Stimulated activated CD4-positive, alpha-beta T cell treated with anti-CD3 and anti-CD28 coated beads, Interleukin-4, amount 100 ng/mL, for 24 hours (primary cell): Measurements from ENCODE around the gene PPDPF.
"Not testable (repeated sequence)": the region's sequence is repeated elsewhere in the genome, so short reads cannot be mapped to it uniquely, and the experiment has no call there.

Experiments
- DNase-seq: peaks from one replicate; pipeline ENCODE4 v3.0.0-alpha.2; 2020

PPDPF gene

DNA sequence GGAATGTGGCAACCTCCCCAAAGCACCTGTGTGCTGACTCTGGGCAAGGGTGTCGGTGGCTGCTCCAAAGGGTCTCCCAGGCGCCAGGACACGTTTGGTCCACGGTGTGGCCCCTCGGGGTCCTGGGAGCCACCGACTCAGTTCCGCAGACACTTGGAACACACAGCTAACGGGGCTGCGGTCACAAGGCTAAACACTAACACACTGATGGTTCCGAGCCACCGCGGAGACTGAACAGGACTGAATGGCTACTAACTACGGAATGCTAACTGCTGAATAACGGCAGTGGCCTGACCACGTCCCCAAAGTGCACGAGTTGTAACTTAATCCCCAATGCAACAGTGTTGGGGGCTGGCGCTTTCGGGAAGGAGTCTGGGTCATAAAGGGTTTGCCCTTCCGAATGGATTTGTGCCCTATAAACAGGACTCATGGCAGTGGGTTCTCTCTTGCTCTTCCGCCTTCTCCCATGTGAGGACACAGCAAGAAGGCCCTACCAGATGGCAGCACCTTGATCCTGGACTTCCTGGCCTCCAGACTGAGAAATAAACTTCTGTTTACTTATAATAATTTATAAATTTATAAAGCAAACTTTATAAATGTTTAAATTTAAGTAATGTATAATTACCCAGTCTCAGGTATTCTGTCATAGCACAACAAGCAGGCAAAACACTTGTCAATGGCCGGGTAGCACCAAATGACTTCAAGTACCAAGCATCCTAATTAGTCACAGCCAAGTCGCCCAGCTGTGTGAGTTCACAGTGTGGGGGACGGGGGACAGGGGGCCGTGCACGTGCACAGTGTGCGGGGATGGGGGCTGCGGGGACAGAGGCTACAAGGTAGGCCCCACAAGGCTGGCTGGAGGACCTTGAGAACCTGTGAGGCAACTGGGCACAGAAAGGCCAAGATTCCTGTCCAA, 19.4 kb upstream of the PPDPF start:
- no peak for DNase-seq

DNA sequence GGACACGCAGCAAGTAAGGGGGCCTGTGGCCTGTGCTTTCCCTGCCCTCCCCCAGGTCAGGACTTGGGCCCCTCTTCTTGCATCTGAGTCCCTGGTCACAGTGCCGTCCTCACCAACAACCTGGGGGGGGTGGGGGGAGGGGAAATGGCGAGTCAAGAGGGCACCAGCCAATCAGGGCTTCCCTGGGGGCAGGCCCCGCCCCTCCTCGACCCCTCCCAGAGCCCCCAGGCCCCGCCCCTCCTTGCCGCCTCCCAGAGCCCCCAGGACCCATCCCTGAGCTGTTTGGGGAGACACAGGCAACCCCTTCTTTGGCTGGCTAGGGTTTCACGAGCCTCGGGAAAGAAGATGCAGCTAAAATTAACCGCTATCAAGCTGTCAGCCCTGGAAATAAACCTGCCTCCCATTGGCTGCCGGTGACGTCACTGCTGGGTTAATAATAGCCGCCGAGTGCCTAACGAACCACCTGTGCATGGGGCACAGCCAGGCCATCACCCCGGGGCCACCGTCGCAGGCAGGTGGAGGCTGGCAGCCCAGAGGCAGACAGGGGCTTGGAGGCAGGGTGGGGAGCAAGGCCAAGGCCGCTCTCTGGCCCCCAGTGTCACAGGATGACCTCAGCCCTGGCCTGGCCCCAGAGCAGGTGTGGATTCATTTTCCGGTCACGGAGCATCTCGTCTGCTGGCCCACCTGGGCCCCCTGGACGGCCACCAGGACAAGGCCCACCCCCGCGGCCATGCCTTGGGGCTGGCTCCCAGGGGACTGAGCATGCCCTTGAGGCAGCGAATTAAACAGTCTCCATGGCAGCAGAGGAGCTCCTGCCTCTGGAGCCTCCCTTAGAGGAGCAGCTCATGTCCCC, 18.5 kb upstream of the PPDPF start:
- DNase-seq: no peak

DNA sequence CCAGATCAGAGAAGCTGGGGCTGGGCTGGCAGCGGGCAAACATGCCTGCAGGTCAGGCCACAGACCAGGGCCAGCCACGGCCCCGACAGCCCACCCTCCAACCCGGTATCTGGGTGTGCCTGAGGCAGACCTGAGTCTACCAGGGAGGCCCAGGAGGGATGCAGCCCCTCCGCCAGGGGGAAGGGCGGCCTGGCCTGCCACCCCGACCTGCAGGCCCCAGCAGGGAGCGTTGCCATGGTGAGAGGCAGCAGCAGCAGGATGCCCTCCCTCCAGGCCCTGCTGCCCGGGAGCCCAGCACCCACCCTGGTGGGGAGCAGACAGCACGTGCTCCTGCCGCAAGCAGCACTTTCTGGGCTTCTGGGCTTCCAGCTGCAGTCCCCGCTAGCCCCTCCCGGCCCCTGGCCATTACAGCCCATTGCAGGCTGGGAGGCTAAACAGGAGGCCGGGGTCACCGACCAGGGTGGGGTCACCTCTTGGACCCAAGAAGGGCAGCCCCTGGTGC, 17.8 kb upstream of the PPDPF start:
- no peak for DNase-seq

DNA sequence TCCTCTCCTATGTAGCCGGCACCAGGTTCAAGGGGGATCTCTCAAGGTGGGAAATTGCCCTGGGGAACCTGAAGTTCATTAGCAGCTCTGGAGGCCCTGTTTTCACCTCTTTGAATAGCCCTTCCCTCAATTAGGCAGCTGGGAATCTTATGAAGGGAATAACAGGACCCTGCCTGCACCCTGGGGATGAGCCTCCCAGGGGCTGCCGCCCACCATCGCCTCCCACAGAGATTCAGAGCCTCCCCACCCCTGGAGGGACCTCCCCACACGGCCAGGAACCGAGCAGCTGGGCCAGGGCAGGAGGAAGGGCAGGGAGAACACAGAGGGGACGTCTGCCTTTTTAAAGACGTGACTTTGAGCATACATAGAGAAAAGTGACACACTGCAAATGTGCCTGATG, 17.0 kb upstream of the PPDPF start:
- no peak for DNase-seq

DNA sequence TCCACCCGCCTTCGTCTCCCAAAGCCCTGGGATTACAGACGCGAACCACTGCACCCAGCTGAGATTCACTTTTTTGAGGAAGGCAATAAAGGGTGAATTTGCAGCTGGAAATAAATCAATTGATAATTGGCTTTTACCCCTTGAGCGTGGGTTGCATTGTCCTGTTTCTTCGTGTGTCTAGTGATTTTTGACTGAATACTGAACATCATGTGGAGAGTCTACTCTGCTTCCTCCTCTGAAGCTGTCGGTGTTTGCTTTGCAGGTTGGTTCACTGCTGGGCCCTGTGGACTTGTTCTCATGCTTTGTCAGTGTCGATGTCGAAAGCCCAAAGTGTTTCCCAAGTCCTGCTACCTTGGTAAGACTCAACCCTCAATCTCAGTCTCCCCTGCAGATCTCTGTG, 15.9 kb upstream of the PPDPF start:
- no peak for DNase-seq

DNA sequence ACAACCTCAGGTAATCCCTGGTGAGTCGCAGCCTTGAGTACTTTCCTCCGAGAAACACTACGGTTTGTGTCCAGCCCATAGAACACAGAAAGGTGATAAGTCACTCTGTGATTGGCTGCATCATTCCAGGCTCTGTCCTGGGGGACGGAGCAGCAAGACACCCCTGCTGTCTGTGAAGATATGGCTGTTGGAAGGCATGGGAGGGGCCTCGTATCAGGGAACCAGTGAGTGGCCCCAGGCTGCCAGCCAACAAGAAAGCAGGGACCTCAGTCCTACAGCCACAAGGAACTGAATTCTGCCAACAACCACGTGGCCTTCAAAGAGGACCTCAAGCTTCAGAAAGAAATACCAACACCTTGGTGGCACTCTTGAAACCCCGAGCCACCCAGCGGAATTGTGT, 15.3 kb upstream of the PPDPF start:
- DNase-seq: no peak

DNA sequence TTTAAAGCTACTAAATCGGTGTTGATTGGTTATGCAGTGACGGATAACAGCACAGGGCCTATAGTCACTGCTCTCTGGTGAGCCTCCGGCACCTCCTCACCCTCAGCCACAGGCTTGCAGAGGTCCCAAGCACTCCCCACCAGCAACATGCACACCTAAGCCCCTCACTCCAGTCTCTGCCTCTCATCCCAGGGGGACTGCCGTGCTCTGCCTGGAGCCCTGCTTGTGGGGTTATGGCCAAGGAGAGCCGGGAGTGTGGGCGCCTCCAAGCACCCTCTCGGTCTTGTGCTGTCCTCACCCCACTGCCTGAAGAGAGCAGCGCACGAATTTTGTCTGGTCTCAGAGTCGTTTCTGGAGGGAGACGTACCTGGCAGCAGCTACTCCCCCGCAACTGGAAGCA, 14.8 kb upstream of the PPDPF start:
- DNase-seq: no peak

DNA sequence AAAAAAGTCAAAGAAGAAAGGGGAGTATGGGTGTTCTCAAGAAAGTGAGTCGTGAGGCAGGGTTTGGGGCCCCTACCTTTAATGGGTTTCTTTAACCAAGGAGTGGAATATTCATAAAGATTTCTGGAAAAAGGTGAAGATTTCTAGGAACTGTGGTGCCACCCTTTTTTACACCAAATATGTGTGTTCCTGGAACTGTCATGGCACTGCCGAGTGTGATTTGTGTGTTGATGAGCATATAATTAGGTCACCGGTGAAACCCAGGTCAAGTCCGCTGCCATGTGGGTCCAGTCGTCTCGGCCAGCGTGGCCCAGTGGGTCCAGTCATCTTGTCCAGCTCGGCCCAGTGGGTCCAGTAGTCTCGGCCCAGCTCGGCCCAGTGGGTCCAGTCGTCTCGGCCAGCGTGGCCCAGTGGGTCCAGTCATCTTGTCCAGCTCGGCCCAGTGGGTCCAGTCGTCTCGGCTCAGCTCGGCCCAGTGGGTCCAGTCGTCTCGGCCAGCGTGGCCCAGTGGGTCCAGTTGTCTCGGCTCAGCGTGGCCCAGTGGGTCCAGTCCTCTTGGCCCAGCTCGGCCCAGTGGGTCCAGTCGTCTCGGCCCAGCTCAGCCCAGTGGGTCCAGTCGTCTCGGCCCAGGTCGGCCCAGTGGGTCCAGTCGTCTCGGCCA, 13.4 kb upstream of the PPDPF start:
- no peak for DNase-seq

DNA sequence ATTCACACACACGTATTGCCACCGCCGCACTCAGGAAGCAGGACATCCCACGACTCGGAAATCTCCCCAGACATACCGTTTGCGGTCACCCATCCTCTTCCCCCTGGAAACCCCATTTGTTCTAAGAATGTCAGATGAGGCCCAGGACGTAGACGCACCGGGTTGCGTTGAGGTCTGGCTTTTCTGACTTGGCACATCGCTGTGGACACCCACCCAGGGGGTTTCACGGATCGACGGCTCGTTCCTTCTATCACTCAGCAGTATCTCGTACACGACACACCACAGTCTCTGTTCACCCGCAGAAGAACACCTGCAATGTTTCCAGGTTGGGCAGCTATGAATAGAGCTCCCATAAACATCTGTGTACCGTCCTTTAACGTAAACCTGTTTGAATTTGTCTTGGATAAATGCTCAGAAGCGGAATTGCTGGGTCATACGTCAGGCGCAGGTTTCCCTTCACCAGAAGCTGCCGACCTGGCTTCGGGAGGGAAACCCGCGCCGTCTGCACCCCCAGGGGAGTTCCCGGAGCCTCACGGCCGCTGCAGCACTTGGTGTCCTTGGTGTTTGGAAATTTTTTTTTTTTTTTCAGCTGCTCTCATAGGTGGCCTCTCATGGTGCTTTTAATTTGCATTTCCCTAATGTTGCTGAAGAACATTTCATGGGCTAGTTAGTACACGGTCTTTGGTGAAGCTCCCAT, 12.3 kb upstream of the PPDPF start:
- DNase-seq: no peak

DNA sequence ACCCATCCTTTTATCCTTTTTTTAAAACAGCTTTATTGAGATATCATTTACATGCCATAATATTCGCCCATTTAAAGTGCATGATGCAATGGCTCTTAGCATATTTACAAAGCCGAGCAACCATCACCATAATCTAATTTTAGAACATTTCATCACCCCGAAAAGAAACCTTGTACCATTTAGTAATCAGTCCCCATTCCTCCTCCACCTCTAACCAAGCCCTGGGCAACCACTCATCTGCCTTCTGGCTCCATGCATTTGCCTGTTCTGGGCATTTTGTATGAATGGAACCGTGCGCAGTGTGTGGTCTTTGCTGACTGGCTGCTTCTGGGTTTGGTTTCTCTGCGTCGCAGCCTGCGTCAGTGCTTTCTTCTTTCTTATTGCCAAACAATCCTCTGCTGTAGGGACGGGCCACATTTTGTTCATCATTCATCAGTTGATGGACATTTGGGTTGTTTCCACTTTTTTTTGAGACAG, 11.4 kb upstream of the PPDPF start:
- no peak for DNase-seq

DNA sequence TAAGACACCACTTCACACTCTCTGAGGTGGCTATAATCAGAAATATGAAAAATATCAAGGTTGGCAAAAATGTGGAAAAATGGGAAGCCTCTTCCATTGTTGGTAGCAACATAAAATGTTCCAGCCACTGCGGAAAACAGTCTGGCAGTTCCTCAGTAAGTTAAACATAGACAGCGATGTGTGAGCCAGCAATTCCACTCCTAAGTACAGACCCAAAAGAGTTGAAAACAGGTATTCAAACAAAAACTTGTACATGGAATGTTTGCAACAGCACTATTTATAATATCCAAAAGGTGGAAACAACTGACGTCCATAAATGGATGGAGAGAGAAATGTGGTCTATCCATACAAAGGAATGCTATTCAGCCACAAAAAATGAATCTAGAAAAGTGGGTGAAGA, 7.4 kb upstream of the PPDPF start:
- no peak for DNase-seq

DNA sequence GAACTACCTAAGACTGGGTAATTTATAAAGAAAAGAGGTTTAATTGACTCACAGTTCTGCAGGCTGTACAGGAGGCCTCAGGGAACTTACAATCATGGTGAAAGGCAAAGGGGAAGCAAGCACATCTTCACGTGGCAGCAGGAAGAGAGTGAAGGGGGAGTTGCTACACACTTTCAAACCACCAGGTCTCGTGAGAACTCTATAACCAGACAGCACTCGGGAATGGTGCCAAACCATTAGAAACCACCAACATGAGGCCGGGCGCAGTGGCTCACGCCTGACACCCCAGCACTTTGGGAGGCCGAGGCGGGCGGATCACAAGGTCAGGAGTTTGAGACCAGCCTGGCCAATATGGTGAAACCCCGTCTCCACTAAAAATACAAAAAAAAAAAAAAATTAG, 6.0 kb upstream of the PPDPF start:
- DNase-seq: not testable (repeated sequence)

DNA sequence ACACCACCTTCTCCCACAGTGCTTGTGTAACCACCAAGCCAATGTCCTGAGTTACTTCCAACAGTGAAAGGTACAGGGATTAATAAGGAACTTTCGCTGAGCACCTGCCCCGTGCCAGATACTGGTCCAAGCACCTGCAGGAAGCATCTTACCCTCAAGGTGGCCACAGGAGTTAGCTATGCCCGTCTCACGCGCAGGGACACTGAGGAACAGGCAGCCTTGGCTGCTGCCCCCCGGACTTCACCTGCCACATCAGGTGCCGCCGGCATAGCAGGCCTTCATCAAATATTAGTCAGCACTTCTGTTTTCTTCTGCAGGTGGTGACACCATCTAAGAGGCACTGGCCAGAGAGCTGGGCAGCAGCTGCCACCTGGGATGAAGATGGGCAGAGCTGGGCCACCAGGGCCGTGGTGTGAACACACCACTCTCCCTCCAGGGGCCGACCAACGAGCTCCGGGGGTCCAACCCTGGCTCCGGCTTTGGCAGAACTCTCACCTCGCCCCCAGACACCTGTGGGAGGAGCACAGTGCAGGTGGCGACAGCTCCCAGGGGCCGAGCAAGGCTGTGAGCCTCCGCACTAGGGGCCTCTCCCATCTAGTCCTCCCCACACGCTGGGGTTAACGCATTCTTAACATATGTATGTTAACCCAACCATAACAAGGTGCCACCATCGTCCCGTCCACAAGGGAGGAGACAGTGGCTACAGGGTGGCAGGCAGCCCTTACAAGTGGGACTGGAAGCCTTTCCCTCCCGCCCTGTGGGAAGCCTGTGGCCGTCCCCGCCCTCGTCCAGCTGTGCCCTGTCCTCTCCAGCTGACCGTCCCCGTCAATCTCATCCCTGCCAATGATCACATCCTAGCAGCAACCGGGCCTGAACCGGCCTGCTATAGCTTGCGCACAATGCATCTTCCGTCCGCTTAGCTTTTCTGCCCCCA, 2.9 kb upstream of the PPDPF start:
- no peak for DNase-seq

DNA sequence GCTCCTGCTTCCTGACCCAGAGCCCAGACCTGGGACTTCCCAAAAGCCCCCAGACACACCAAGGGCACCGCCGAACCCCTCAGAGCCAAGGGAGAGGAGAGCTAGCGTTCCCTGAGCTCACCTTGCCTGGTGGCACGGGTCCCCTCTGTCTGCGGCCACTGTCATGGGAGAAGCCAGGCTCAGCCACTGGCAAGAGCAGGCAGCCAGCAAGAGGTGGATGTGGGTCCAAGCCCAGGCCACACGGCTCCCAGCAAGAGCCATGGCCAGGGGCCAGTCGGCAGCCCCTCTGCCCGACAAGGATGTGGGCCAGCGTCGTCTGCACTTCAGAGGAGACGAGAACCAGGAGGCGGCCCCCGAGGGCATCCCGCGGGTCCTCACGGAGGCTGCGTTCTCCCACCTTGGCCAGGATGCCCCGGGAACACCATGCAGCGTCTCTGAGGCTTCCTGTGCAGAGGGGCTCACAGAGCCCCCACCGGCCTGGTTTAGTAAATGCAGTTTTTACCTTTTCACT, 2.2 kb upstream of the PPDPF start:
- DNase-seq: no peak

DNA sequence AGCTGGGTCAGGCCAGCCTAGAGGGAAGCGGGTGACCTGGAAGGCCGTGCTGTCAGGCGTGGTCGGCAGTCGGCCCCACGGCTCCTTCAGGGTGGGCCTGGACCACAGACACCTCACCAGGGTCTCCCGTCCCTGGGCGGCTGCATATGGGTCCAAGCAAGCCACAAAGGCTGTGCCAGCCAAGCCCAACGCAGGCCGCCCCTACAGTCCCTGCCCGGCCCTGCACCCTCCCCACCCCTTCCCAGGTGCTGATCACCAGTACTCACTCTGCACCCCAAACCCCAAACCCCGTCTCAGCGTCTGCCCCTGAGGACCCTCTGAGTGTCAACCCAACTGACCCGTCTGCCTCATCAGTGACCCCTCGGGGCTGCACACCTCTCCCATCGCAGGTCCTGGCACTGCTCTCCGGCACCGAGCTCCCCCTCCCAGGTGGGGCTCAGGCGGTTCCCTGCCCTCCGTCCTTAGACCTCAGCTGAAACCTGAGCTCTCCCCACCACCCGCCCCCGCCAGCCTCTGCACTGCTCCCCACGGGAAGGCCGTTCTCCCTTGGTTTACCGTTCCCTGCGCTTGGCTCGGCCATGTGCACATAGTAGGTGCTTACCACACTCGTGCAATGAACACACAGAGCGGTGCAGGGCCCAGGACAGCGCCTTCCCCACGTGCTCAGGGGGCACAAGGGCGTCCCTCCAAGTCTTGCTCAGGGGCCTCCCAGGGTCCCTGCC, 1.5 kb upstream of the PPDPF start:
- DNase-seq: no peak

DNA sequence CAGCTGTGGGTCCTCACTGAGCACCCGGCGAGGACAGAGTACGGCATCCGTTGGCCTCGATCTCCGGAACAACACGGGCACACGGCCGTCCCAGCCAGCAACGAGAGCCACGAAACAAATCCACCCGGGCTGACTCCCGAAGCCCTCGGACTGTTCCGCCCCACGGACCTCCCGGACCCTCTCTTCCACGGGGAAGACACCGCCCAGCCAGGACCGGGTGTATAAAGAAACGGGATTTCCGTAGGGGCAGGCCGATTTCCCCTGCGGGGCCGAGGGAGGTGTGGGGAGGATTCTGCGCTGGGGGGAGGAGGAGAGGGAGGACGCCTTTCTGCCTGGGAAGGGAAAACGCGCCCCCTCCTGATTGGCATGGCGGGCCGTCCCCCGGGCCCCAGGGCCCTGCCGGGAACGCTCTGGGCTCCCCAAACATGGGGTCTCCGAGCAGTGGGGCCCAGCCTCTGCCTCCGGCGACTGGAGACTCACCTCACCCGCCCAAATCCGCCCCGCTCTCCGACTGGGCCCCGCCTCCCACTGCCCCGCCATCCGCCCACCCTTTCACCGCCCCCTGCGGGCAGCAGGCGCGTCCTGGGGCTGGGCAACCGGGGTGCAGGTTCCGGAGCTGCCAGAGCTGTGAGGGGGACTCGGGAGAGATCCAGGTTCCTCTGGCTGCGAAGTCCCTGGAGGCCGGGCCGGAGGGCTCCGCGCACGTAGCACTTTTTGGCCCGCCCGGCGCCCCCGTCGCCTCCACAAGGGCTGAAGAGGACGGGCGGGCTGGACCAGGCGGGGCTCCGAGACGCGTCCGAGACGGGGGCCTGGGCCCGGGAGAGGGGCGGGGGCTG, 679 bp upstream of the PPDPF start:
- DNase-seq: peak; percentile 54

DNA sequence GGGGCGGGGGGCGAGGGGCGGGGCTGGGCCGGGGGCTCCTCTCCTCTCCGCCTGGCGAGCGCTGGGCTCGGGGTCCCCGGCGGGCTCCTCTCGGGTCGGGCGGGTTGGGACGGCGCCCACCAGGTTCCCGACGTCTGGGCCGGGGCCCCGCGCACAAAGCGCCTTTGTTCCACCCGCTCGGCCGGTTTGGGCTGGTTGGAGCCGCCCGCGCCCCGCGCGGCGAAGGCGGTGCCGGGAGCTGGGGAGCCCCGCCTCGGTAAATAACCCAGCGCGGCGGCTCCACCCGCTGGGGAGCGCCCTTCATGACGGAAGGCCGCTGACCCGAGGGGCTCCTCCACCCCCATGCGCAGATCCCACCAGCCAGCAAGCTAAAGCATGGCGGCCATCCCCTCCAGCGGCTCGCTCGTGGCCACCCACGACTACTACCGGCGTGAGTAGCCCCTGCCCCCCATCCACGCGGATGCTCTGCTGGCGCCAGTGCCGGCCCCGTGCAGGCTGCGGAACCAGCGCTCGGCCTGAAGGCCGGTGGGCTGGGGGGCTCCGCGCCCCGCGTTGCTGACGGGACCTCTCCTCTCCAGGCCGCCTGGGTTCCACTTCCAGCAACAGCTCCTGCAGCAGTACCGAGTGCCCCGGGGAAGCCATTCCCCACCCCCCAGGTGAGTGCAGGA, 503 bp downstream of the PPDPF start:
- peak; percentile 75 for DNase-seq

DNA sequence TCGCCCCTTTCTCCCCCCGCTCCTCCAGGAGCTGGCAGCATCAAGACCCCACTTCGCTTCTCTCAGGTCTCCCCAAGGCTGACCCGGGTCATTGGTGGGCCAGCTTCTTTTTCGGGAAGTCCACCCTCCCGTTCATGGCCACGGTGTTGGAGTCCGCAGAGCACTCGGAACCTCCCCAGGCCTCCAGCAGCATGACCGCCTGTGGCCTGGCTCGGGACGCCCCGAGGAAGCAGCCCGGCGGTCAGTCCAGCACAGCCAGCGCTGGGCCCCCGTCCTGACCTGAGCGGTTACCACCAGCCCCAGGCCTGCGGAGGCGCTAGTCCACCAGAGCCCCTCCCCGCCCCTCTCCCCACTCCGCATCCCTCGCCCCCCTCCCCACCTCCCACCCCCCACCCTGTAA, 1.0 kb downstream of the PPDPF start:
- no peak for DNase-seq
